OCI-LY1 (cell line): Measurements from ENCODE around the gene TBL1X.

Source experiments
- H2AFZ ChIP-seq: fragments of 200-600 bp; sonication (generic), shearing (Covaris generic); 2 replicates; pipeline ENCODE4 v1.6.0; 2014; ENCODE audit warnings: antibody characterized with exemption, mild to moderate bottlenecking, low read length
- H3F3A ChIP-seq: fragments of 200-600 bp; sonication (generic), shearing (Covaris generic); 2 replicates; pipeline ENCODE4 v1.6.0; 2014; ENCODE audit warnings: mild to moderate bottlenecking, antibody characterized with exemption, low read length, moderate library complexity; ENCODE audit not compliant: insufficient read depth
- H3K27ac ChIP-seq: fragments of 200-600 bp; sonication (generic); 2 replicates; pipeline ENCODE4 v1.5.1; 2014; ENCODE audit warnings: low read length, mixed run types, mild to moderate bottlenecking, low read depth; ENCODE audit not compliant: poor library complexity, severe bottlenecking
- H3K27me3 ChIP-seq: fragments of 200-600 bp; sonication (generic); 2 replicates; pipeline ENCODE4 v1.6.0; 2014; ENCODE audit warnings: antibody characterized with exemption, mild to moderate bottlenecking, low read length, moderate library complexity; ENCODE audit not compliant: insufficient read depth
- H3K36me3 ChIP-seq: fragments of 200-600 bp; sonication (generic); 2 replicates; pipeline ENCODE4 v1.6.1; 2014; ENCODE audit warnings: mild to moderate bottlenecking, antibody characterized with exemption, low read length, moderate library complexity, mixed read lengths; ENCODE audit not compliant: insufficient read depth
- H3K4me1 ChIP-seq: fragments of 200-600 bp; sonication (generic); 2 replicates; pipeline ENCODE4 v1.5.1; 2014; ENCODE audit warnings: mild to moderate bottlenecking, low read length, moderate library complexity; ENCODE audit not compliant: insufficient read depth, severe bottlenecking
- H3K4me2 ChIP-seq: fragments of 200-600 bp; sonication (generic), shearing (Covaris generic); 2 replicates; pipeline ENCODE4 v1.6.1; 2014; ENCODE audit warnings: low read length
- H3K4me3 ChIP-seq: fragments of 200-600 bp; sonication (generic); 2 replicates; pipeline ENCODE4 v1.5.1; 2014; ENCODE audit warnings: low read length, low read depth, mild to moderate bottlenecking, mixed read lengths; ENCODE audit not compliant: poor library complexity, severe bottlenecking
- H3K79me2 ChIP-seq: fragments of 200-600 bp; shearing (Covaris generic); 2 replicates; pipeline ENCODE4 v1.6.1; 2016; ENCODE audit warnings: mixed run types, low read length, mixed read lengths; ENCODE audit not compliant: insufficient read depth
- H3K9ac ChIP-seq: fragments of 200-600 bp; sonication (generic), shearing (Covaris generic); 2 replicates; pipeline ENCODE4 v1.6.1; 2014; ENCODE audit warnings: mild to moderate bottlenecking, low read length, mixed read lengths
- H3K9me2 ChIP-seq: fragments of 200-600 bp; sonication (generic), shearing (Covaris generic); 2 replicates; pipeline ENCODE4 v1.6.1; 2014; ENCODE audit warnings: low read depth, mild to moderate bottlenecking, low read length, mixed read lengths
- H3K9me3 ChIP-seq: fragments of 200-600 bp; shearing (Covaris generic); 2 replicates; pipeline ENCODE4 v1.6.1; 2014; ENCODE audit warnings: low read length, mixed read lengths
- H4K20me1 ChIP-seq: fragments of 200-600 bp; sonication (generic), shearing (Covaris generic); 2 replicates; pipeline ENCODE4 v1.6.0; 2016; ENCODE audit warnings: mild to moderate bottlenecking, low read length; ENCODE audit not compliant: insufficient read depth
- EZH2 ChIP-seq: fragments of 200-600 bp; sonication (generic), shearing (Covaris generic); IDR thresholded peaks from 2 replicates; pipeline ENCODE4 v1.8.0; 2017; ENCODE audit warnings: borderline replicate concordance, mixed run types, mild to moderate bottlenecking, antibody characterized with exemption, low read length, moderate library complexity, mixed read lengths
- TF ChIP-seq, protein P1 (sequence below): fragments of 200-600 bp; sonication (generic), shearing (Covaris generic); IDR thresholded peaks from 2 replicates; pipeline ENCODE4 v1.5.1; 2017; ENCODE audit warnings: mild to moderate bottlenecking, antibody characterized with exemption, low read length, moderate library complexity, mixed read lengths

Gene TBL1X

DNA sequence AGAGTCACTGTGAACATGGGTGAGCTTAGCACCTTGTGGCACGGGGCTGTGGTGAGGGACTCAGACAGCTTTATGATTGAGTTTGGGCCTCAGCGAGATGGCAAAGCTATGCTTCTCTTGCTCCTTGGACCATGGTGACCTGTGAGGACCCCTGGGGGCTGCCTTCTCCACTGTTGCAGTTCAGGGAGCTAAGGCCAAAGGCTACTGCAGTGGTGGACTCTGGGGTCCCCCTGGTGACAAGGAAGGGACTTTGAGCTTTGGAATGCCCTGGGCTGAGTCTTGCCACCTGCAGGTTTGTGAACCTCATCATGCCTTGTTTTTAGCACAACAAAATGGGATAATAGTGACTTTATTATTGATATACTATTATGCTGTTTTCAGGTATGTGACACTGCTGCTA, 36.5 kb downstream of the TBL1X start:
- H3K9me3 ChIP-seq = no peaks in the 10 kb centered on the region
- no peaks in the 10 kb centered on the region for H3K27me3 ChIP-seq
- H3K4me1 ChIP-seq = no peaks in the 10 kb centered on the region
- no peaks in the 10 kb centered on the region for H3F3A ChIP-seq
- no peak overlapping the region for H3K4me2 ChIP-seq
- no peak overlapping the region for H2AFZ ChIP-seq
- H3K4me3 ChIP-seq = no peak overlapping the region
- H3K9me2 ChIP-seq = no peaks in the 10 kb centered on the region
- peaks cover 38% of the 10 kb centered on the region for H3K36me3 ChIP-seq
- H3K9ac ChIP-seq = no peak overlapping the region
- peaks cover 3% of the 10 kb centered on the region; the same call in 1 of the 2 replicates for H3K79me2 ChIP-seq
- no peaks in the 10 kb centered on the region for H4K20me1 ChIP-seq
- H3K27ac ChIP-seq = no peak overlapping the region
- TF ChIP-seq EZH2 = no peak
- TF ChIP-seq, protein P1, sequence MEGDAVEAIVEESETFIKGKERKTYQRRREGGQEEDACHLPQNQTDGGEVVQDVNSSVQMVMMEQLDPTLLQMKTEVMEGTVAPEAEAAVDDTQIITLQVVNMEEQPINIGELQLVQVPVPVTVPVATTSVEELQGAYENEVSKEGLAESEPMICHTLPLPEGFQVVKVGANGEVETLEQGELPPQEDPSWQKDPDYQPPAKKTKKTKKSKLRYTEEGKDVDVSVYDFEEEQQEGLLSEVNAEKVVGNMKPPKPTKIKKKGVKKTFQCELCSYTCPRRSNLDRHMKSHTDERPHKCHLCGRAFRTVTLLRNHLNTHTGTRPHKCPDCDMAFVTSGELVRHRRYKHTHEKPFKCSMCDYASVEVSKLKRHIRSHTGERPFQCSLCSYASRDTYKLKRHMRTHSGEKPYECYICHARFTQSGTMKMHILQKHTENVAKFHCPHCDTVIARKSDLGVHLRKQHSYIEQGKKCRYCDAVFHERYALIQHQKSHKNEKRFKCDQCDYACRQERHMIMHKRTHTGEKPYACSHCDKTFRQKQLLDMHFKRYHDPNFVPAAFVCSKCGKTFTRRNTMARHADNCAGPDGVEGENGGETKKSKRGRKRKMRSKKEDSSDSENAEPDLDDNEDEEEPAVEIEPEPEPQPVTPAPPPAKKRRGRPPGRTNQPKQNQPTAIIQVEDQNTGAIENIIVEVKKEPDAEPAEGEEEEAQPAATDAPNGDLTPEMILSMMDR = no peak; the same call in 1 of the 2 replicates

DNA sequence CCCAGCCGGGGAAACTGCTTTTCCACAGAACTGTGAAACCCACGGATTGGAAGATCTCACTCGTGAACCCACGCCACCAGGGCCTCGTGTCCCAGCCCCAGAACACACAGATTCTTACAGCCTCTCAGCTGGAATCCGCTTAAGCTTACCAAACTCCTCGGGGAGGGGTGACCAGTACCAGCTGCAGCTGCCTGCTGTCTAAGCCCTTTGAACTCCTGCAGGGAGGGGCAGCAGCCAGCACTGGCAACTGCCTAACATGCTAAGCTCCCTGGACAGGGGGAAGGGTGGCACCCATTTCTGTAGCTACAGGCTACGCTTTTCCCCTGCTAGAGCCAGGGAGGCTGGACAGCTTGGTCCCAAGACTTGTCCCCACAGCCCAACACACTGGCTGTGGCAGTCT, 38.4 kb downstream of the TBL1X start:
- TF ChIP-seq, protein P1 = no peak
- TF ChIP-seq EZH2 = no peak
- Histone ChIP-seq H3K4me1 (no peaks in the 10 kb centered on the region), H3K79me2 (no peaks in the 10 kb centered on the region; the same call in 1 of the 2 replicates), H3K27ac (no peak overlapping the region), H3K4me3 (no peak overlapping the region), H3K9me2 (no peaks in the 10 kb centered on the region), H3K27me3 (no peaks in the 10 kb centered on the region), H3K36me3 (peaks cover 38% of the 10 kb centered on the region), H3K9me3 (no peaks in the 10 kb centered on the region), H3F3A (no peaks in the 10 kb centered on the region), H2AFZ (no peak overlapping the region), H4K20me1 (no peaks in the 10 kb centered on the region), H3K9ac (no peak overlapping the region), H3K4me2 (no peak overlapping the region)

DNA sequence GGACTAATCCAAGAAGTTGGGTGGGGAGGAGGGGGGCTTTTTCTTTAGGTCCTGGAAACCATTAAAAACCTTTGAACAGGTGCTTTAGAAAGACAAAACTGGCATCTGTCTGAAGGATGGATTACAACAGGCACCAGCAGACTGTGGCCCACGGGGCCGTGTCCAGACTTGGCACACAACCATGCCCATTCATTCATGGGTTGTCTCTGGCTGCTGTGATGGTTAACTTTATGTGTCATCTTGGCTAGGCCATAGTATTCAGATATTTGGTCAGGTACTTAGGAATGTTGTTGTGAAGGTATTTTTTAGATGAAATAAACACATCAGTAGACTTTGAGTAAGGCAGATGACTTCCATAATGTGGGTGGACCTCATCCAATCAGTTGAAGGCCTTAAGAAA, 45.5 kb downstream of the TBL1X start:
- H3K4me1 ChIP-seq = peaks cover 6% of the 10 kb centered on the region
- H3K4me2 ChIP-seq = no peak overlapping the region
- TF ChIP-seq, protein P1 = no peak
- TF ChIP-seq EZH2 = no peak
- no peaks in the 10 kb centered on the region for H3K79me2 ChIP-seq
- no peaks in the 10 kb centered on the region for H3K9me3 ChIP-seq
- H2AFZ ChIP-seq = no peak overlapping the region
- H4K20me1 ChIP-seq = no peaks in the 10 kb centered on the region
- peaks cover 32% of the 10 kb centered on the region for H3K36me3 ChIP-seq
- H3K27ac ChIP-seq = no peak overlapping the region
- no peak overlapping the region for H3K9ac ChIP-seq
- no peaks in the 10 kb centered on the region for H3F3A ChIP-seq
- no peak overlapping the region for H3K4me3 ChIP-seq
- no peaks in the 10 kb centered on the region for H3K27me3 ChIP-seq
- no peaks in the 10 kb centered on the region for H3K9me2 ChIP-seq
